Peyer's patch (tissue), 4 donors: ENCODE results near the gene PRSS21. TPM values are rescaled to one million over a fixed set of nuclear protein-coding genes. Genes with fewer than 3 reads are reported as not detected.

Experiments used
- DNase-seq, 3 donors: peaks; one replicate each; pipeline ENCODE4 v3.0.0-alpha.2; 2017 to 2019
- H3K27ac ChIP-seq, 4 donors: fragments of 200-600 bp; sonication (generic); one replicate each; pipeline ENCODE4 v1.5.1; 2016 to 2019
- H3K27me3 ChIP-seq, 2 donors: fragments of 200-600 bp; sonication (generic); one replicate each; pipeline ENCODE4 v1.5.1; 2019
- H3K36me3 ChIP-seq, 3 donors: fragments of 200-600 bp; sonication (generic); one replicate each; pipeline ENCODE4 v1.5.1; 2016 to 2019
- H3K4me1 ChIP-seq, 4 donors: fragments of 200-600 bp; sonication (generic); one replicate each; pipeline ENCODE4 v1.5.1; 2016 to 2019
- H3K4me3 ChIP-seq, 4 donors: fragments of 200-600 bp; sonication (generic); 1 replicate in 3 of 4; 2 replicates in 1 of 4; pipeline ENCODE4 v1.5.1; 2016 to 2019; ENCODE audit warnings: mild to moderate bottlenecking in 1 of 4
- H3K9me3 ChIP-seq, 4 donors: fragments of 200-600 bp; sonication (generic); one replicate each; pipeline ENCODE4 v1.5.1; 2016 to 2019; ENCODE audit warnings: mild to moderate bottlenecking in 1 of 4
- CTCF ChIP-seq, 6 experiments: fragments of 450-650 bp in 4 of 6; fragments of 200-600 bp in 2 of 6; sonication (generic) in 1 of 6; IDR thresholded peaks; one replicate each; pipeline ENCODE4 v1.5.1; 2017 to 2019; ENCODE audit warnings: antibody characterized with exemption in 6 of 6, mild to moderate bottlenecking in 3 of 6, moderate library complexity in 1 of 6
- POLR2A ChIP-seq, 2 donors: fragments of 450-650 bp; IDR thresholded peaks; one replicate each; pipeline ENCODE4 v1.5.1; 2017; ENCODE audit warnings: antibody characterized with exemption in 2 of 2, mild to moderate bottlenecking in 2 of 2, moderate library complexity in 2 of 2
- total RNA-seq, 4 donors: library from RNA; depleted of rRNA; stranded (reverse); fragments of >200 nt; gene quantifications; one replicate each; pipeline ENCODE4 v1.1.0, GENCODE V29; 2016

The PRSS21 gene
- total RNA-seq, 4 donors from 2014 or later, result 0.88 TPM; not detected in 3

- Histone ChIP-seq H3K27me3 (no peaks in the 10 kb centered on the region), H3K4me1 (peaks cover 0 to 13% (median 0%) of the 10 kb centered on the region in 4 donors), H3K4me3 (no peak overlapping the region), H3K36me3 (no peaks in the 10 kb centered on the region), H3K27ac (no peak overlapping the region), H3K9me3 (no peaks in the 10 kb centered on the region)
- no peak for DNase-seq
- no peak for TF ChIP-seq CTCF (IDR thresholded peaks at IDR 0.05)
- TF ChIP-seq POLR2A (IDR thresholded peaks at IDR 0.05), result no peak
Observed at GRCh38 chr16:2853531-2854073, 36.6 kb downstream of the PRSS21 start.

GRCh38 chr16:2854700-2855309 is 37.8 kb downstream of the PRSS21 start:
- H3K36me3 ChIP-seq, result no peaks in the 10 kb centered on the region
- no peak overlapping the region for H3K4me3 ChIP-seq
- H3K4me1 ChIP-seq, result peaks cover 0 to 13% (median 0%) of the 10 kb centered on the region in 4 donors
- TF ChIP-seq CTCF (IDR thresholded peaks at IDR 0.05) (peak in 4 of 6 experiments; percentile 23 to 52 (median 43)), POLR2A (IDR thresholded peaks at IDR 0.05) (no peak)
- no peak overlapping the region for H3K27ac ChIP-seq
- no peak for DNase-seq
- no peaks in the 10 kb centered on the region for H3K27me3 ChIP-seq
- no peaks in the 10 kb centered on the region for H3K9me3 ChIP-seq

- Histone ChIP-seq H3K36me3 (no peaks in the 10 kb centered on the region), H3K4me3 (no peak overlapping the region), H3K4me1 (peaks cover 0 to 13% (median 0%) of the 10 kb centered on the region in 4 donors), H3K27ac (no peak overlapping the region), H3K27me3 (no peaks in the 10 kb centered on the region), H3K9me3 (no peaks in the 10 kb centered on the region)
- no peak for TF ChIP-seq POLR2A (IDR thresholded peaks at IDR 0.05)
- DNase-seq, result no peak
Observed at GRCh38 chr16:2855536-2855935, 38.5 kb downstream of the PRSS21 start.

DNA sequence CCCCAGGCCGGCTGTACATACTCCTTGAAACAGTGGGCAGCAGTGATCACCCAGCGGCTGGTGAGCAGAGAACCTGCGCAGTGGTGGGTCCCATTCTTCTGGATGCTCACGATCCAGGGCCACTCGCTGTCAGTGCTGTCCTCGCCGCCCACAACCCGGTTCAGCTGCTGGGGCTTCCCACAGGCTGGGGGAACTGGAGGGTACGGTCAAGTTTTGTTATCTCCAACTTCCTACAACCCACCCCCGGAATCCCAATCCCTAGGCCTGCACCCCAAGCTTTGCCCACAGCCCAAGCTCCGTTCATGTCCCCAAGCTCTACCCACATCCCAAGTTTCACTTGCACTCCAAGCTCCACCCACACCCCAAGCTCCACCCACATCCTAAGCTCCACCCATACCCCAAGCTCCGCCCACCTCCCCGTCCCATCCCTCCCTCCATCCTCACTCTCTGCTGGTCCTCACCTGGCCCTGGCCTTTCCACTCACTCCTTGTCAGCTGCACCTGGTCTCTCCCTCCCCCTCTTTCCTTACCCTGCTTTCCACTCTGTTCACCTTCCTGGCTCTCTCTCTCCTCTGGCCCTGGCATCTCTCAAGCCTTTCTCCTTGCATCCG is 39.1 kb downstream of the PRSS21 start:
- no peak for DNase-seq
- no peaks in the 10 kb centered on the region for H3K27me3 ChIP-seq
- no peak overlapping the region for H3K27ac ChIP-seq

GRCh38 chr16:2856686-2857450 is 39.8 kb downstream of the PRSS21 start:
- no peaks in the 10 kb centered on the region for H3K27me3 ChIP-seq
- no peaks in the 10 kb centered on the region for H3K36me3 ChIP-seq
- TF ChIP-seq POLR2A (IDR thresholded peaks at IDR 0.05), result no peak
- TF ChIP-seq CTCF (IDR thresholded peaks at IDR 0.05), result no peak
- H3K4me3 ChIP-seq, result no peak overlapping the region
- H3K27ac ChIP-seq, result no peak overlapping the region
- DNase-seq, result no peak
- no peaks in the 10 kb centered on the region for H3K9me3 ChIP-seq
- peaks cover 0 to 13% (median 0%) of the 10 kb centered on the region in 4 donors for H3K4me1 ChIP-seq

More for the DNA sequence above, 39.1 kb downstream of the PRSS21 start:
- Histone ChIP-seq H3K9me3 (no peaks in the 10 kb centered on the region), H3K4me3 (no peak overlapping the region), H3K36me3 (no peaks in the 10 kb centered on the region), H3K4me1 (peaks cover 0 to 13% (median 0%) of the 10 kb centered on the region in 4 donors)
- TF ChIP-seq POLR2A (IDR thresholded peaks at IDR 0.05), result no peak
- no peak for TF ChIP-seq CTCF (IDR thresholded peaks at IDR 0.05)
